Osteoblast (primary cell): ENCODE results near the gene EIF4E1B. TPM values are rescaled to one million over a fixed set of nuclear protein-coding genes. Genes with fewer than 3 reads are reported as not detected.

Experiments
- DNase-seq: peaks from one replicate; pipeline ENCODE4 v3.0.0; 2011; ENCODE audit warnings: low spot score, mixed read lengths; ENCODE audit not compliant: insufficient read length; ENCODE audit errors: missing footprints
- H2AFZ ChIP-seq: 2 replicates; pipeline ENCODE4 v1.6.0; 2011; ENCODE audit warnings: mild to moderate bottlenecking, low read length
- H3K27ac ChIP-seq: 2 replicates; pipeline ENCODE4 v1.5.1; 2011; ENCODE audit warnings: mild to moderate bottlenecking, low read depth, low read length, moderate library complexity
- H3K27me3 ChIP-seq: 2 replicates; pipeline ENCODE4 v1.6.0; 2012; ENCODE audit warnings: mild to moderate bottlenecking, control low read depth, inconsistent platforms, low read length, moderate library complexity; ENCODE audit not compliant: insufficient read depth
- H3K36me3 ChIP-seq: 2 replicates; pipeline ENCODE4 v1.5.1; 2011; ENCODE audit warnings: mild to moderate bottlenecking, low read length, control low read depth, moderate library complexity; ENCODE audit not compliant: insufficient read depth
- H3K4me1 ChIP-seq: 2 replicates; pipeline ENCODE4 v1.5.1; 2011; ENCODE audit warnings: mild to moderate bottlenecking, low read length, control low read depth, moderate library complexity; ENCODE audit not compliant: insufficient read depth
- H3K4me2 ChIP-seq: 2 replicates; pipeline ENCODE4 v1.6.0; 2011; ENCODE audit warnings: mild to moderate bottlenecking, low read length; ENCODE audit not compliant: insufficient read depth
- H3K4me3 ChIP-seq: fragments of 200-600 bp; sonication (generic); 3 replicates; pipeline ENCODE4 v1.5.1; 2012; ENCODE audit warnings: mild to moderate bottlenecking, low read length, inconsistent platforms; ENCODE audit not compliant: insufficient read depth
- H3K79me2 ChIP-seq: 2 replicates; pipeline ENCODE4 v1.6.0; 2012; ENCODE audit warnings: mild to moderate bottlenecking, low read length, control low read depth, inconsistent platforms; ENCODE audit not compliant: insufficient read depth
- H3K9me3 ChIP-seq: 2 replicates; pipeline ENCODE4 v1.5.1; 2011; ENCODE audit warnings: low read depth, low read length, control low read depth
- H4K20me1 ChIP-seq: 2 replicates; pipeline ENCODE4 v1.6.0; 2012; ENCODE audit warnings: mild to moderate bottlenecking, low read length, control low read depth; ENCODE audit not compliant: insufficient read depth
- total RNA-seq: library from RNA; depleted of rRNA; stranded (reverse); fragments of >200 nt; gene quantifications from 2 replicates; pipeline ENCODE4 v1.2.3, GENCODE V29; 2012
- TF ChIP-seq, protein P1 (sequence below): IDR thresholded peaks from 2 replicates; pipeline ENCODE4 v1.5.1; 2011; ENCODE audit warnings: mild to moderate bottlenecking, low read depth, low read length, moderate library complexity; ENCODE audit errors: extremely low read depth

EIF4E1B gene
- total RNA-seq, 1 donor, result not detected

DNA sequence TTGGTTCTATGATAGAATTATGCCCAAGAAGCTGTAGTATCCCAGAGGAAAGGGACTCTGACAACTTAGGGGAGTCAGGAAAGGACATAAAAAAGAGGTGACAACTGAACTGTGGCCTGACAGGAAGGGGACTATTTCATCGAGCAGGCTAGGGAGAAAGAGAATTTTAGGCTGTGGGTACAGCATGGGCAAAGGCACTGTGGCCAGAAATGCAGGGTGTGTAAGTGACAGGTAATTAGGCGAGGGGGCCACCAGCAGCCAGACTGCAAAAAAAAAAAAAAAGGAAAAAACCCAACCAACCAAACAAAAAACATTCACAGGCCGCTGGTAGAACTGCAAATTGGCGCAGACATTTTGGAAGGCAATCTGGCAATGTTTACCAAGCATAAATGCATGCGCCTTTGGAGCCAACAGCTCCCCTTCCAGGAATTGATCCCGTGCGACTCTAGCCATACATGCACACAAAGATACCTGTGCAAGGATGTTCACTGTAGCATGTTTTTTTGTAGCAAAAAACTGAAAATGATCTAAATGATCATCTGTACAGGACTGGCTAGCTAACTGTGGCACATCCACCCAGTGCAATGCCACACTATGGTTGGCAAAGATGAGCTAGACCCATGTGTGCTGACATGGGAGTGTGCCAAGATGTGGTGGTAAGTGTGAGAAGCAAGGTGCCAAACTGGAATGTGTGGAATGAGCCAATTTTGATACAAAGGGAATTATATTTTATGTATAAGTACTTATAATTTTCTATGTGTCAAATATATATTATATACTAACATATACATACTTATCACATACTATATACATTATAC lies 1.1 kb downstream of the EIF4E1B start:
- H3K4me3 ChIP-seq, result no peak overlapping the region
- TF ChIP-seq, protein P1, sequence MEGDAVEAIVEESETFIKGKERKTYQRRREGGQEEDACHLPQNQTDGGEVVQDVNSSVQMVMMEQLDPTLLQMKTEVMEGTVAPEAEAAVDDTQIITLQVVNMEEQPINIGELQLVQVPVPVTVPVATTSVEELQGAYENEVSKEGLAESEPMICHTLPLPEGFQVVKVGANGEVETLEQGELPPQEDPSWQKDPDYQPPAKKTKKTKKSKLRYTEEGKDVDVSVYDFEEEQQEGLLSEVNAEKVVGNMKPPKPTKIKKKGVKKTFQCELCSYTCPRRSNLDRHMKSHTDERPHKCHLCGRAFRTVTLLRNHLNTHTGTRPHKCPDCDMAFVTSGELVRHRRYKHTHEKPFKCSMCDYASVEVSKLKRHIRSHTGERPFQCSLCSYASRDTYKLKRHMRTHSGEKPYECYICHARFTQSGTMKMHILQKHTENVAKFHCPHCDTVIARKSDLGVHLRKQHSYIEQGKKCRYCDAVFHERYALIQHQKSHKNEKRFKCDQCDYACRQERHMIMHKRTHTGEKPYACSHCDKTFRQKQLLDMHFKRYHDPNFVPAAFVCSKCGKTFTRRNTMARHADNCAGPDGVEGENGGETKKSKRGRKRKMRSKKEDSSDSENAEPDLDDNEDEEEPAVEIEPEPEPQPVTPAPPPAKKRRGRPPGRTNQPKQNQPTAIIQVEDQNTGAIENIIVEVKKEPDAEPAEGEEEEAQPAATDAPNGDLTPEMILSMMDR, result no peak
- DNase-seq, result no peak
- no peaks in the 10 kb centered on the region for H3K79me2 ChIP-seq
- H3K27ac ChIP-seq, result no peak overlapping the region
- H3K4me1 ChIP-seq, result no peaks in the 10 kb centered on the region
- peaks cover 78% of the 10 kb centered on the region for H3K27me3 ChIP-seq
- no peak overlapping the region for H3K4me2 ChIP-seq
- no peaks in the 10 kb centered on the region for H3K36me3 ChIP-seq
- H2AFZ ChIP-seq, result no peak overlapping the region
- H4K20me1 ChIP-seq, result peaks cover 6% of the 10 kb centered on the region
- H3K9me3 ChIP-seq, result no peaks in the 10 kb centered on the region

DNA sequence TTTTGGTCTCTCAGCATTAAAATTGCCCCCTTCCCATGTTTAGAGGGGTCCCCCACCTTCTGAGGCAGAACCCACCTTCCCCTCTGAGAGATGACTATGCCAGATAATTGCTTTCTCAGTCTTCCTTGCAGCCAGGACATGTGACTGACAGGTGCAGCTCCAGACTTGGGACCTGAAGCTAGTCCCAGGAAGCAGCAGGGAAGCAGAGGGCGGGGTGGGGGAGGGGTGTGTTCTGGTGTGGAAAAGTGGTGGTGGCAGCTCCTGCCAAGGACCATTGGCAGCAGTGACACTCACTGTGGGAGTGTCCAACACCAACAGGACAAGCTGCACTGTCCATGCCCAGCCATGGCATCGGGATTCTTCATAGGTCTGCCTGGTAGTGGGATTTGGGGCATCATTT lies 2.3 kb downstream of the EIF4E1B start:
- H3K9me3 ChIP-seq, result no peaks in the 10 kb centered on the region
- no peak overlapping the region for H3K27ac ChIP-seq
- no peak for DNase-seq
- H3K27me3 ChIP-seq, result peaks cover 74% of the 10 kb centered on the region
- no peaks in the 10 kb centered on the region for H3K36me3 ChIP-seq
- H3K4me2 ChIP-seq, result no peak overlapping the region
- no peak overlapping the region for H2AFZ ChIP-seq
- H3K79me2 ChIP-seq, result no peaks in the 10 kb centered on the region
- H4K20me1 ChIP-seq, result peaks cover 6% of the 10 kb centered on the region
- H3K4me1 ChIP-seq, result no peaks in the 10 kb centered on the region
- H3K4me3 ChIP-seq, result no peak overlapping the region
- TF ChIP-seq, protein P1, result no peak

DNA sequence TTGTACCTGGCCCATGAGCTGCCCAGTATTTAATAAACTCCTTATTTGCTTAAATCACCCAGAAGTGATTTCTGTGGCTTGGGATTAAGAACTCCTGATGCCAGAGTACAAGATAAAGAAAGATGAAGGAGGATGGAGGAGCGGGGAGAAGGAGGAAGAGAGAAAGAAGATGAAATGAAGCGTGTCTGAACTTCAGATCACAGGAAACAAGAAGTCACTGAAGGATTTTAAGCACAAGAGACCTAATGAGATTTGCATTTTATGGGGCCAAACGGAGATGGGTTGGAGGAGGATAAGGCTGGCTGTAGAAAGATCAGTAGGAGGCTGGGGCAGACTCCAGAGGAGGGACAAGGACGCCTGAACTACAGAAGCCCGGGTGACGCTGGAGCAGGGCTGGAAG lies 3.1 kb downstream of the EIF4E1B start:
- Histone ChIP-seq H3K79me2 (no peaks in the 10 kb centered on the region), H4K20me1 (peaks cover 6% of the 10 kb centered on the region), H3K9me3 (no peaks in the 10 kb centered on the region), H3K27ac (no peak overlapping the region), H3K27me3 (peaks cover 78% of the 10 kb centered on the region), H2AFZ (no peak overlapping the region), H3K4me1 (no peaks in the 10 kb centered on the region), H3K4me2 (no peak overlapping the region), H3K4me3 (no peak overlapping the region), H3K36me3 (no peaks in the 10 kb centered on the region)
- TF ChIP-seq, protein P1, result no peak
- DNase-seq, result no peak

DNA sequence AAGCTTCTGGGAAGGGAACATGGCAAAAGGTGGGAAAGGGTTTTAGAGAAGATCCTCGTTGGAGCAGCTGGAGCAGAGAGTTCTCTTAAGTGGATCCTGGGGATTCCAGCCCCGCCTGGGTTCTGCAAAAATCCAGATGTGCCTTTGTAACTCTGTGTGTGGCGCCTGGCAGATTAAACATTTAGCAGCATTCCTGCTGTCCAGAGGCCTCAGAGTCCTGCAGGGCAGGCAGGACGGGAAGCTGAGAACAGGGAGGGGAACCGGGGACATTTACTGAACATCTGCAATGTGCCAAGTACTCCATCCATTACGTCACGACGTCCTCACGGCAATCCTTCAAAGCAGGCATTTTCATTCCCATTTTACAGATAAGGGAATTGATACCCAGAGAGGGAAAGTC lies 6.0 kb downstream of the EIF4E1B start:
- no peak for DNase-seq
- no peak overlapping the region for H3K27ac ChIP-seq
- H3K79me2 ChIP-seq, result no peaks in the 10 kb centered on the region
- no peaks in the 10 kb centered on the region for H3K9me3 ChIP-seq
- no peak overlapping the region for H2AFZ ChIP-seq
- H4K20me1 ChIP-seq, result no peaks in the 10 kb centered on the region
- no peak overlapping the region for H3K4me2 ChIP-seq
- H3K36me3 ChIP-seq, result no peaks in the 10 kb centered on the region
- no peak overlapping the region for H3K4me3 ChIP-seq
- H3K4me1 ChIP-seq, result no peaks in the 10 kb centered on the region
- TF ChIP-seq, protein P1, result no peak
- peaks cover 50% of the 10 kb centered on the region for H3K27me3 ChIP-seq
